Stomach (tissue), 4 donors: Measurements from ENCODE around the gene GAST.

Experiments used
- CTCF ChIP-seq, 7 experiments: fragments of 450-650 bp in 4 of 7; fragments of 200-600 bp in 3 of 7; sonication (generic) in 3 of 7; IDR thresholded peaks; one replicate each; pipeline ENCODE4 v1.5.1; 2016 to 2019; ENCODE audit warnings: antibody characterized with exemption in 7 of 7, control low read depth in 2 of 7, mild to moderate bottlenecking in 1 of 7
- POLR2A ChIP-seq, 4 donors: fragments of 450-650 bp; IDR thresholded peaks; one replicate each; pipeline ENCODE4 v1.6.1; 2016; ENCODE audit warnings: antibody characterized with exemption in 4 of 4, control low read depth in 2 of 4, mild to moderate bottlenecking in 1 of 4, moderate library complexity in 1 of 4

GRCh38 chr17:41728056-41728455 lies 15.9 kb downstream of the GAST start:
- TF ChIP-seq CTCF (IDR thresholded peaks at IDR 0.05), result no peak
- no peak for TF ChIP-seq POLR2A (IDR thresholded peaks at IDR 0.05)
